Upper lobe of left lung (tissue), 4 donors: ENCODE measurements around the gene EIPR1.

Experiments
- CTCF ChIP-seq, 6 experiments: fragments of 450-650 bp in 4 of 6; fragments of 200-600 bp in 2 of 6; sonication (generic) in 2 of 6; IDR thresholded peaks; one replicate each; pipeline ENCODE4 v1.5.1; 2016 to 2019; ENCODE audit warnings: antibody characterized with exemption in 6 of 6
- EP300 ChIP-seq, 4 donors: sonication (generic); formaldehyde crosslinking; IDR thresholded peaks; one replicate each; pipeline ENCODE4 v1.5.1; 2017; ENCODE audit warnings: antibody characterized with exemption in 4 of 4, control low read depth in 2 of 4

DNA sequence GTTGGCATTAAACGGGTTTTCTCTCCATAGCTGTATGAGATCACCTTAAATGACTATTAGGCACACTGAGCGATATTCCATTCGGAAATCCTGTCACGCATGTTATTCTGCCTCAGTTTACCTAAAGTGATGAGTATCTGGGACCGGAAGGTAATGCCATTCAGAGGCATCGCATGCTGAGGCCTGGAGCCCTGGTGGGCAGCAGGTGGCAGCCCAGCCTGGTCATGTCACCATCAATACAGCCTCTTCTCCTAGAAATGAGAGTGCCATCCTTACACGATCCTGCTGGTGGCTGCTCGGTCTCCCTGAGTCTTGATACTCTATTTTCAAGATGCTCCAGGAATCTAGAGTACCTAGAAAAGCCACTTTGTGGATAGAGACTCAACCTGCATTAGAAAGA is 119.8 kb downstream of the EIPR1 start:
- TF ChIP-seq EP300 (IDR thresholded peaks at IDR 0.05), result no peak
- TF ChIP-seq CTCF (IDR thresholded peaks at IDR 0.05), result no peak
